ENCODE data around the gene PALLD. TPM values are rescaled to one million over a fixed set of nuclear protein-coding genes. Genes with fewer than 3 reads are reported as not detected.

Gene PALLD
- total RNA-seq, 2 donors from 2014 or later: 705 to 752 TPM

- no peaks in the 10 kb centered on the region for H3K9me3 ChIP-seq
- ATAC-seq (ENCODE audit: insufficient number of reproducible peaks, low FRiP score, low read depth) (no peak), DNase-seq (ENCODE audit: low spot score) (no peak)
- H3K4me1 ChIP-seq (ENCODE audit: control insufficient read depth in 1 of 2, low read depth in 2 of 2): peaks cover 4 to 16% of the 10 kb centered on the region in 2 donors
- TF ChIP-seq CTCF (IDR thresholded peaks at IDR 0.05): no peak
- no peak overlapping the region for H3K4me3 ChIP-seq
- no peaks in the 10 kb centered on the region for H3K27me3 ChIP-seq (replicated peaks; ENCODE audit: insufficient read depth)
- H3K27ac ChIP-seq: no peak overlapping the region
- H3K36me3 ChIP-seq: no peaks in the 10 kb centered on the region
Observed at GRCh38 chr4:168822481-168822880, 325.6 kb downstream of the PALLD start.

- no peak for TF ChIP-seq CTCF (IDR thresholded peaks at IDR 0.05)
- Histone ChIP-seq H3K36me3 (no peaks in the 10 kb centered on the region), H3K27me3 (replicated peaks; ENCODE audit: insufficient read depth) (no peaks in the 10 kb centered on the region), H3K4me3 (no peak overlapping the region), H3K27ac (no peak overlapping the region), H3K4me1 (ENCODE audit: control insufficient read depth in 1 of 2, low read depth in 2 of 2) (peaks cover 0 to 3% of the 10 kb centered on the region in 2 donors), H3K9me3 (no peaks in the 10 kb centered on the region)
- ATAC-seq (ENCODE audit: insufficient number of reproducible peaks, low FRiP score, low read depth): no peak
- DNase-seq (ENCODE audit: low spot score): no peak
Observed at GRCh38 chr4:168825975-168826374, 329.1 kb downstream of the PALLD start.

- no peaks in the 10 kb centered on the region for H3K36me3 ChIP-seq
- DNase-seq (ENCODE audit: low spot score) (no peak), ATAC-seq (ENCODE audit: insufficient number of reproducible peaks, low FRiP score, low read depth) (no peak)
- H3K4me3 ChIP-seq: no peak overlapping the region
- no peaks in the 10 kb centered on the region for H3K9me3 ChIP-seq
- no peaks in the 10 kb centered on the region for H3K27me3 ChIP-seq (replicated peaks; ENCODE audit: insufficient read depth)
- peaks cover 0 to 10% of the 10 kb centered on the region in 2 donors for H3K4me1 ChIP-seq (ENCODE audit: control insufficient read depth in 1 of 2, low read depth in 2 of 2)
- H3K27ac ChIP-seq: no peak overlapping the region
- TF ChIP-seq CTCF (IDR thresholded peaks at IDR 0.05): no peak
Observed at GRCh38 chr4:168826620-168827019, 329.8 kb downstream of the PALLD start.

- H3K36me3 ChIP-seq: no peaks in the 10 kb centered on the region
- no peak for TF ChIP-seq CTCF (IDR thresholded peaks at IDR 0.05)
- H3K27me3 ChIP-seq (replicated peaks; ENCODE audit: insufficient read depth): no peaks in the 10 kb centered on the region
- H3K9me3 ChIP-seq: no peaks in the 10 kb centered on the region
- DNase-seq (ENCODE audit: low spot score) (no peak), ATAC-seq (ENCODE audit: insufficient number of reproducible peaks, low FRiP score, low read depth) (no peak)
- H3K27ac ChIP-seq: peak overlapping the region; percentile 94 to 99
- H3K4me1 ChIP-seq (ENCODE audit: control insufficient read depth in 1 of 2, low read depth in 2 of 2): peaks cover 7 to 24% of the 10 kb centered on the region in 2 donors
- peak overlapping the region; percentile 98 for H3K4me3 ChIP-seq
Observed at GRCh38 chr4:168830777-168831512, 334.1 kb downstream of the PALLD start.

- no peak for DNase-seq (ENCODE audit: low spot score)
- peak overlapping the region; percentile 98 for H3K4me3 ChIP-seq
- no peak for TF ChIP-seq CTCF (IDR thresholded peaks at IDR 0.05)
- no peaks in the 10 kb centered on the region for H3K36me3 ChIP-seq
- peak overlapping the region; percentile 94 to 99 for H3K27ac ChIP-seq
- peaks cover 7 to 30% of the 10 kb centered on the region in 2 donors for H3K4me1 ChIP-seq (ENCODE audit: control insufficient read depth in 1 of 2, low read depth in 2 of 2)
- no peaks in the 10 kb centered on the region for H3K27me3 ChIP-seq (replicated peaks; ENCODE audit: insufficient read depth)
- no peaks in the 10 kb centered on the region for H3K9me3 ChIP-seq
- no peak for ATAC-seq (ENCODE audit: insufficient number of reproducible peaks, low FRiP score, low read depth)
Observed at GRCh38 chr4:168831585-168831918, 334.7 kb downstream of the PALLD start.
